HUES6 (cell line): Measurements from ENCODE around the gene NFE2L3.
"Not testable (repeated sequence)": the region's sequence is repeated elsewhere in the genome, so short reads cannot be mapped to it uniquely, and the experiment has no call there.

Source experiments
- H3K27ac ChIP-seq: 2 replicates; pipeline ENCODE4 v1.7.0; 2013; ENCODE audit warnings: low read depth, mild to moderate bottlenecking, low read length, inconsistent platforms
- H3K27me3 ChIP-seq: 2 replicates; pipeline ENCODE4 v1.6.1; 2013; ENCODE audit warnings: low read length; ENCODE audit not compliant: control insufficient read depth, insufficient read depth
- H3K36me3 ChIP-seq: 2 replicates; pipeline ENCODE4 v1.6.1; 2013; ENCODE audit warnings: low read length; ENCODE audit not compliant: control insufficient read depth, insufficient read depth
- H3K4me1 ChIP-seq: 2 replicates; pipeline ENCODE4 v1.6.1; 2013; ENCODE audit warnings: low read length; ENCODE audit not compliant: control insufficient read depth, insufficient read depth
- H3K4me3 ChIP-seq: 2 replicates; pipeline ENCODE4 v1.5.1; 2013; ENCODE audit warnings: low read depth, low read length
- H3K9ac ChIP-seq: one replicate; pipeline ENCODE4 v1.6.1; 2013; ENCODE audit warnings: mild to moderate bottlenecking, low read length
- H3K9me3 ChIP-seq: 2 replicates; pipeline ENCODE4 v1.6.1; 2013; ENCODE audit warnings: low read depth, low read length; ENCODE audit not compliant: control insufficient read depth, insufficient read depth

Gene NFE2L3

DNA sequence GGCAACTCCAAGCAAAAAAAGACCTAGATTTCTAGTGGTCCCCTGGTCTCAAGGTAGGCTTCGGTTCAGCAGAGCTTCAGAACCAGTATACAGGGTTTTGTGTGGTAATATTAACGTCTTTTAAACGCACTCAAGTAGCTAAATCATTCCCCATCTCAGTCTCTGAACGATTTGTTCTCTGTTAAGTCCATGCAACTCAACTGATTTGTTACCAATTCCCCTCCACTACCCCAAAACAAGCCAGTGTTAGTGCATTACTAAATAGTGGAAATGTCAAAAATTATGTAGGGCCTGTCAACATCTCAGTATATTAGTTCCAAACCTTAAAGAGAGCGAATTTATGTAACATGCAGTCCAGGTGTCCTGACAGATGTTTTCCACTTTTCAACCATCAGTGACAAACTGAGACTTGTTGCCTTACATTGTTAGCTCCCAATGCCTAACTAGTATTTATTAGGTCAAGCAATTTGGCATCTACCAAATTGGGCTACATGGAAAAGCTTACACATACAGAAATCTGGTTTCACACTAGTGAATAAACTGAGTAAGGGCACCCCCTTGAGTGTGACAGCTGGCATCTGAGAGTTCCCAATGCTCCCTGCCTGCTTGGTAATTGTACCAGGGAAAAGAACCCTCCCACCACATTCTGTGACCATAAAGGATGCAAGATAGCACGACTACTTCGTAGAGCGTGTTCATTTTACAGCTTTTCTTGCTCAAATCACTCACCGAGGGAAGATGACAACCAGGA is 36.4 kb downstream of the NFE2L3 start:
- no peak overlapping the region for H3K27ac ChIP-seq

GRCh38 chr7:26188957-26189541 is 37.1 kb downstream of the NFE2L3 start:
- Histone ChIP-seq H3K36me3 (peaks cover 69% of the 10 kb centered on the region), H3K9me3 (no peaks in the 10 kb centered on the region), H3K4me3 (no peak overlapping the region), H3K27ac (no peak overlapping the region), H3K27me3 (no peaks in the 10 kb centered on the region), H3K9ac (no peak overlapping the region), H3K4me1 (no peaks in the 10 kb centered on the region)

More for the DNA sequence above, 36.4 kb downstream of the NFE2L3 start:
- Histone ChIP-seq H3K4me3 (no peak overlapping the region), H3K27me3 (no peaks in the 10 kb centered on the region), H3K36me3 (peaks cover 62% of the 10 kb centered on the region), H3K9me3 (no peaks in the 10 kb centered on the region), H3K9ac (no peak overlapping the region), H3K4me1 (no peaks in the 10 kb centered on the region)

DNA sequence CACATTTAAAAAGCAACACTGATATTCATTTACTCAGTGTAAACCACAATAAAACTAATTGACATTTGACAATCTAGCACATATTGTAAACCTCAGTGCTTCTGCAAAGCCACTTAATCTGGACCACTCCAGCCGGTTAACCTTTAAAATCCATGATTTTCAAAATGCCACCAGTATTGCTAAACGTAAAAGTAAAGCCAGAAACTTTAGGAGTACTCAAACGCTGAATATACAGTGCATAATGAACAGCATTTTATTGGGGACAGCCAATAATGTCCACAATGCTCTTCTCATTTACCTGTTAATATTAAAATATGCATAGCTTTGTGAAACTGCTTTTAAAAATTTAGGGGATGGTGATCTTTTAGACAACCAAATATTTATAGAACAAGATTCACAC is 37.7 kb downstream of the NFE2L3 start:
- H3K36me3 ChIP-seq: peaks cover 73% of the 10 kb centered on the region
- no peaks in the 10 kb centered on the region for H3K4me1 ChIP-seq
- no peak overlapping the region for H3K9ac ChIP-seq
- H3K9me3 ChIP-seq: no peaks in the 10 kb centered on the region
- H3K4me3 ChIP-seq: no peak overlapping the region
- H3K27me3 ChIP-seq: no peaks in the 10 kb centered on the region
- H3K27ac ChIP-seq: no peak overlapping the region

DNA sequence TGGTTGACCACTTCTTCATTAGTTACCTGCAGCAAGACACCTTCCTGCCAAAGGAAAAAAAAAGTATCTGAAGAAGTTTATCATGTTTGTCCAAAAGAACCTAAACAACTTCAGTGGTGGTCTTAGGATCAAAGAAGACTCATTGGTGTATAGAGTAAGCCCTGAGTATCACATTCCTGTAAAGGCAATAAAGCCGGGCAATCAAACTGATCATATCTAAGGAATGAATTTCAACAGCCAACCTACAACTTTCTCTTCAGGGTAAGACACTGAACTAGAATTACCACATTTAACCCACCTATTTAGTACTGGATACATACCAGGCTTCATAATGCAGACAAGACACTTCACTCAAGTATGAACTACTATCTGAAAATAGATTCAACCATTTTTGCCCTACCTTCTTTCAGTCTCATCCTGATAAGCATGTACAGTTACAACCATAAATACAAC is 38.4 kb downstream of the NFE2L3 start:
- H3K9me3 ChIP-seq: no peaks in the 10 kb centered on the region
- no peak overlapping the region for H3K9ac ChIP-seq
- H3K36me3 ChIP-seq: peaks cover 73% of the 10 kb centered on the region
- no peaks in the 10 kb centered on the region for H3K27me3 ChIP-seq
- peaks cover 4% of the 10 kb centered on the region; the same call in 1 of the 2 replicates for H3K4me1 ChIP-seq
- H3K4me3 ChIP-seq: no peak overlapping the region
- H3K27ac ChIP-seq: no peak overlapping the region

- no peak overlapping the region for H3K27ac ChIP-seq
- peaks cover 6% of the 10 kb centered on the region; the same call in 1 of the 2 replicates for H3K4me1 ChIP-seq
- H3K9ac ChIP-seq: no peak overlapping the region
Observed at GRCh38 chr7:26191233-26191973, 39.4 kb downstream of the NFE2L3 start.

DNA sequence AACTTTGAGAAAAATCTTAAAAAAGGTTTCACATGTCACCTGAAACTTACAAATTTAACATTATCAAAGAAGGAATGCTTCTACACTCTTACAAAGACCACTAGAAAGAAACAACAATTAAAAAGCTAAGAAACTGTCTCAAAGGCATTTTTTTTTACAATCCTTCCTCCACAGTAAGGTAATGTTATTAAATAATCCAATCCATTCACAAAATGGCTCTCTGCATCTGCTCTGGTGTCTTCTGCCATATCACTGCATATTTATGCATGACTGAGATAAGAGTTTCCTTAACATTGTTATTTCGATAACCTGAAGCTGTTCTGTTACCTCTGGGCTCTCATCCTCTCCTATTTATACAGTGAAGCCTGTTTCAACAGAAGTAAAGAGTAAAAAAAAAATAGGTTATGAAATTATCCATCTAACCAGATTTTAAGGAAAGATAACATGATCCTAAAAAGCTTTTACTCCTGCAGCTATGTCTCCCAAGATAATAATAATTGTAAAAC is 40.0 kb downstream of the NFE2L3 start:
- Histone ChIP-seq H3K9me3 (no peaks in the 10 kb centered on the region), H3K27ac (no peak overlapping the region)

More at GRCh38 chr7:26191233-26191973, 39.4 kb downstream of the NFE2L3 start:
- H3K27me3 ChIP-seq: no peaks in the 10 kb centered on the region
- H3K36me3 ChIP-seq: peaks cover 83% of the 10 kb centered on the region
- no peak overlapping the region for H3K4me3 ChIP-seq
- H3K9me3 ChIP-seq: no peaks in the 10 kb centered on the region

DNA sequence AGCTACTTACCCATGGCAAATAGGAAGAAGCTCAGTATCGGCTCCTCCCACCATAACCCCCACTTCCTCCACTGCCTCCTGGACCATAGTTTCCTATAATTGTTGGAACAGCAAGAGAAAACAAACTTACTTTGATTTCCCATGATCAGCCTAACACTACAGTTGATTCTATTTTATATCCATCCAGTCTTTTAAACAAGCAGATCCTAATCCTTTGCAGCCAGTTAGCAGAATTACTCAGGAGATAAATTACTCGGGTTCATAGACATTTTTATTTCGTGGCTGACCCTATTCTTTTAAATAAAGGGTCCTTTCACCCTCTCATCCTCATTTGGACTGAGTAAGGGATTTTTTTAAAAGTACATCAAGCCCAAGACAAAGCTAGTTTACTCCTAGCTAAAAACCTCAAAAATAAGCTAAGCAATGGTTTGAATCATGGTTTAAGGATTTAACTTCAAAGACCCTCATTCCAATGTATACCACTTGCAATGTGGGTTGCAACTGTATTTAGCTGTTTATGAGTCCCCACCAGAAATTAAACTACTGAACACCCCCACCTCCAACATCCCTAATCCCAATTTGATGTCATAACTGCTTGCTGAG is 40.6 kb downstream of the NFE2L3 start:
- Histone ChIP-seq H3K36me3 (peaks cover 95% of the 10 kb centered on the region), H3K4me1 (peaks cover 15% of the 10 kb centered on the region; the same call in 1 of the 2 replicates), H3K27me3 (no peaks in the 10 kb centered on the region), H3K27ac (no peak overlapping the region), H3K9ac (no peak overlapping the region), H3K9me3 (no peaks in the 10 kb centered on the region), H3K4me3 (no peak overlapping the region)

More for the DNA sequence above, 40.0 kb downstream of the NFE2L3 start:
- peaks cover 13% of the 10 kb centered on the region; the same call in 1 of the 2 replicates for H3K4me1 ChIP-seq
- no peaks in the 10 kb centered on the region for H3K27me3 ChIP-seq
- peaks cover 89% of the 10 kb centered on the region for H3K36me3 ChIP-seq
- no peak overlapping the region for H3K4me3 ChIP-seq
- no peak overlapping the region for H3K9ac ChIP-seq

- H3K9me3 ChIP-seq: no peaks in the 10 kb centered on the region
- H3K36me3 ChIP-seq: peaks cover 100% of the 10 kb centered on the region
- peaks cover 15% of the 10 kb centered on the region; the same call in 1 of the 2 replicates for H3K4me1 ChIP-seq
- H3K4me3 ChIP-seq: no peak overlapping the region
- no peak overlapping the region for H3K9ac ChIP-seq
- no peaks in the 10 kb centered on the region for H3K27me3 ChIP-seq
- H3K27ac ChIP-seq: no peak overlapping the region
Observed at GRCh38 chr7:26193432-26194207, 41.6 kb downstream of the NFE2L3 start.

- H3K4me3 ChIP-seq, H3K9ac ChIP-seq, H3K9me3 ChIP-seq, H3K27ac ChIP-seq, H3K27me3 ChIP-seq: not testable (repeated sequence)
- Histone ChIP-seq H3K4me1 (peaks cover 15% of the 10 kb centered on the region; the same call in 1 of the 2 replicates), H3K36me3 (peaks cover 100% of the 10 kb centered on the region)
Observed at GRCh38 chr7:26194764-26195163, 42.8 kb downstream of the NFE2L3 start.

GRCh38 chr7:26195182-26195581 is 43.2 kb downstream of the NFE2L3 start:
- Histone ChIP-seq H3K27me3 (no peaks in the 10 kb centered on the region), H3K27ac (no peak overlapping the region), H3K36me3 (peaks cover 97% of the 10 kb centered on the region), H3K9ac (no peak overlapping the region), H3K9me3 (no peaks in the 10 kb centered on the region), H3K4me1 (peaks cover 15% of the 10 kb centered on the region; the same call in 1 of the 2 replicates), H3K4me3 (0 out of 2 replicates have a peak overlapping the region, but pooled peaks have one; percentile 11)
